ENCODE results near the gene TIE1.

The TIE1 gene

DNA sequence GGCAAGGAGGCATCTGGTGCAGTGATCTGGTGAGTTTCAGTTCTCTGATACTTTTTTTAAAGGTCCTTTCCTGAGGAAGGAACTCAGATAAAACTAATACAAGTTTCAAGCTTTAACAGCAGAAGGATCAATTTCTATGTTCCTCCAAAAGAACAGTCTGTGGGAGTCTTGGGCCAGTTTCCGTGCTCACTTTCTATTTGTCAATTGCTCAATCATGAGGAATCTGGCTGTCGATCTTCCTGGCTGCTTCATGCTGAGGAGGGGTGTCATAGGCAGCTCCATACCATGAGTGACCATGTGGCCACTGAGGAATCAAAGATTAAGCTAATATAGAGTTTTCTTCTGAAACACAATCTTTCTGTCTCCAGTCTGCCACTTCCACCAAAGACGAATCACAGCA, 42.4 kb upstream of the TIE1 start:
- no peak overlapping the region for H3K27ac ChIP-seq
- TF ChIP-seq ZFX (IDR thresholded peaks at IDR 0.05): no peak
- TF ChIP-seq, protein P1, sequence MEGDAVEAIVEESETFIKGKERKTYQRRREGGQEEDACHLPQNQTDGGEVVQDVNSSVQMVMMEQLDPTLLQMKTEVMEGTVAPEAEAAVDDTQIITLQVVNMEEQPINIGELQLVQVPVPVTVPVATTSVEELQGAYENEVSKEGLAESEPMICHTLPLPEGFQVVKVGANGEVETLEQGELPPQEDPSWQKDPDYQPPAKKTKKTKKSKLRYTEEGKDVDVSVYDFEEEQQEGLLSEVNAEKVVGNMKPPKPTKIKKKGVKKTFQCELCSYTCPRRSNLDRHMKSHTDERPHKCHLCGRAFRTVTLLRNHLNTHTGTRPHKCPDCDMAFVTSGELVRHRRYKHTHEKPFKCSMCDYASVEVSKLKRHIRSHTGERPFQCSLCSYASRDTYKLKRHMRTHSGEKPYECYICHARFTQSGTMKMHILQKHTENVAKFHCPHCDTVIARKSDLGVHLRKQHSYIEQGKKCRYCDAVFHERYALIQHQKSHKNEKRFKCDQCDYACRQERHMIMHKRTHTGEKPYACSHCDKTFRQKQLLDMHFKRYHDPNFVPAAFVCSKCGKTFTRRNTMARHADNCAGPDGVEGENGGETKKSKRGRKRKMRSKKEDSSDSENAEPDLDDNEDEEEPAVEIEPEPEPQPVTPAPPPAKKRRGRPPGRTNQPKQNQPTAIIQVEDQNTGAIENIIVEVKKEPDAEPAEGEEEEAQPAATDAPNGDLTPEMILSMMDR (conservative IDR thresholded peaks at IDR 0.05): no peak

DNA sequence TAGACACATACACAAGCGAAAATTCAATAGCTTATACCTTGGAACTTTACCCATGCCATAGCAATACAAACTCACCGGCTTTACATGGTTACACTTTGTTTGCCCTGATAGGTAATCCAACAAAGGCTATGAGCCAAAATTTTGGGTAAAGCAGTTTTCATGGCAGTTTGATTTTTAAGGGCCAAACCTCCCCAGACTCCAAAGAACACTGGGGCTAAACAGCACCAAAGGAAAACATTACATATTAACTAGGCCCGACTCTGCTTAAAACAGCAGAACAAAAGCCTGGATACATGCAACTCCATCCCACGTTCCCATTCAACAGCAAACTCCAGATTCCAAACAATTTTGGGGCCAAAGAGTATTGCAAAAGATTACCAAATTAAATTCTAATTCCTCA, 35.4 kb upstream of the TIE1 start:
- no peak overlapping the region for H3K27ac ChIP-seq
- no peak for TF ChIP-seq ZFX (IDR thresholded peaks at IDR 0.05)
- TF ChIP-seq, protein P1 (conservative IDR thresholded peaks at IDR 0.05): no peak

DNA sequence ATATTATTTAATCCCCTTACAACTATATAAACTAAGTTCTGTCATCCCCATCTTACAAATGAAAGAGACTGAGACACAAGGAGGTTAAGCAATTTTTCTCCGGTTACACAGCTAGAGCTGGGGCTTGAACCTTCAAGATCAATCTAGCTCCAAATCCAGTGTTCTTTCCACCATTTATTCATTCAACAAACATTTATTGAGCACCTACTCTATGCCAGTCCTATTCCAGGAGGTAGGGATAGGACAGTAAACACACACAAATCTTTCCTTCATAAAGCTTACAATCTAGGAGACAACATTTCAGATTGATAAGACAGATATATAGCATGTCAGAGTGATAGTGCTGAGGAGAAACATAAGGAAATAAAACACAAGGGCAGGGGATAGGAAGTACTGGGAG, 33.9 kb upstream of the TIE1 start:
- no peak for TF ChIP-seq ZFX (IDR thresholded peaks at IDR 0.05)
- TF ChIP-seq, protein P1 (conservative IDR thresholded peaks at IDR 0.05): no peak
- no peak overlapping the region for H3K27ac ChIP-seq

DNA sequence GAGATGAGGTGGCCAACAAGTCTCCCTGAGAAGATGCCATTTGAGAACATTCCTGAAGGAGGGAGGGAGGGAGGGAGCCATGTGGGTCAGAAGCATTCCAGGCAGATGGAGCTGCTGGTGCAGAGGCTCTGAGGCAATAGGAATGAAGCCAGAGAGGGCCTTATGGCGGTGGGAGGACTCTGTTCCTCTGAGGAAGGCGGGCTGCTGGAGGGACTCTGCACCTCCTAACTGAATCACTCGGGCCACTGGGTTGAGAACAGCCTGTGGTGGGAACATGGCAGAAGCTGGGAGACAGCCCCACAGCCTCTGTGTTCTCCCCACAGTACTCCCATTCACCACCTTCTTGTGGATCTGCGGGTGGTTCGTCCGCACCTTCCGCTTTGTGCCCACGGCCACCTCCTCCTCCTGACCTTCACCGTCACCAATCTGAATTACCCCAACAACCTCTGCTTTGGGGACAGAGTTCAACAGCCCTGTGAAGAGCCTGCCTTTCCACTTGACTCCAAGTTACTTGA, 33.4 kb upstream of the TIE1 start:
- no peak overlapping the region for H3K27ac ChIP-seq
- TF ChIP-seq, protein P1 (conservative IDR thresholded peaks at IDR 0.05): no peak
- no peak for TF ChIP-seq ZFX (IDR thresholded peaks at IDR 0.05)

DNA sequence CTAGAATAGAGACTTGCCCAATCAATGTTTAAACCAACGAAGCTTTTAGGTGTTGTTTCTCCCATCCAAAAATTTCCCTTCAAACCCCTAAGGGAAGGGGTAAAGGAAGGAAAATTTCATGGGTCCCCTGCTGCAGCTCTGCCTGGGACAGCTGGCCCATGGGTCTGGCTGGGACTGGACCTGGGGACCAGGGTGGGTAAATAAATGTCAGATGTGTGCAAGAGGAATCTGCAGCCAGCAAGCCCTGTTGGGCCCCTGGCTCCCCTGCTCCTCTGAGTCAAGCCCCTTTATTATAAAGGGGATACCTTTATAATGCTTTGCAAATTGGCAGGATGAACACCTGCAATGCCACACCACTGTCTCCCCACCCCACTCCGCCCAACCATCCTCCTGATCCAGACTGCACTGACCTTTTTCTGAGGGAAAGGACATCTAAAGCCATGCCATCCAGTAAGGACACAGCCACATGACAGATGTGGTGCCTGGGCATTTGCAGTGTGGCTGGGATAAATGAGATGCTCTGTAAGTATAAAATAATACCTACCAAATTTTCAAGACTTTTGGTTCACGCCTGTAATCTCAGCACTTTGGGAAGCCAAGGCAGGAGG, 32.9 kb upstream of the TIE1 start:
- TF ChIP-seq, protein P1 (conservative IDR thresholded peaks at IDR 0.05): no peak
- no peak for TF ChIP-seq ZFX (IDR thresholded peaks at IDR 0.05)
- H3K27ac ChIP-seq: no peak overlapping the region

DNA sequence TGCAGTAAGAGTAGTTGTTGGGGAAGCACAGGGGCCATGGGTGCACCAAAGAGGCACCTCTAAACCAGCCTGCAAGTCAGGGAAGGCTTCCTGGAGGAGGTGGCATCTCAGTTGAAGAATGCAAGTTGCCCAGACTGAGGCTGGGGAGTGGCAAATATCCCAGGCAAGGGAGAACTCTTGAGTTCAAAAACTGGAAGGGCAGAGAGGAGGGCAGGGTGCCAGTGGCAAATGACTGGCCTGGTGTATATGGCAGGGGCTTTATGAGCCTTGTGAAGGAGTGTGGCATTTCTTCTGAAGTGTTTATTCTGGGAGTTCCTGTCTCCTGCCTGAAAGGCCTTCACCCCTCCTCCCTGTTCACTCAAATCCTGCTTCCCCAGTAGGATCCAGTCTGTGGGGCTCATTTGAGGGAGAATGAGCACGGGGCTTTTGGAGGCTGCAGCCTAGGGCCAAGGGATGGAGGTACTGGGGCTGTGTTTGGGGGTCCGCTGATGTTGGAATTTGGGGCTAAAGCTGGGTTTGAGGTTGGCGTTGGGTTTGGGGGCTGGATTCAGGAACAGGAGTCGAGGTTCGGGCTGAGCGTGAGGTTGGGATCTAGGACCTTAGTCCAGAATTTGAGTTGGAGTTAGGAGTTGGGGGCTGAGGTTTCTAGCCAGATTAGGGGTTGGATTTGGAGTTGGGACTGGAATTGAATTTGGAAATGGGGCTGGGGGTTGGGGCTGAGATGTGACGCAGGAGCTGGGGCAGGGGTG, 31.0 kb upstream of the TIE1 start, which contains the start of gene TMEM125:
TSS of gene TMEM125 (plus strand) at position 357 of the 749 bp plus-strand sequence. CDS start 2,740 bp downstream, outside the sequence.
- H3K27ac ChIP-seq: peak within 1 kb of the TSS; percentile 75
- TF ChIP-seq, protein P1 (conservative IDR thresholded peaks at IDR 0.05): no peak
- TF ChIP-seq ZFX (IDR thresholded peaks at IDR 0.05): no peak

DNA sequence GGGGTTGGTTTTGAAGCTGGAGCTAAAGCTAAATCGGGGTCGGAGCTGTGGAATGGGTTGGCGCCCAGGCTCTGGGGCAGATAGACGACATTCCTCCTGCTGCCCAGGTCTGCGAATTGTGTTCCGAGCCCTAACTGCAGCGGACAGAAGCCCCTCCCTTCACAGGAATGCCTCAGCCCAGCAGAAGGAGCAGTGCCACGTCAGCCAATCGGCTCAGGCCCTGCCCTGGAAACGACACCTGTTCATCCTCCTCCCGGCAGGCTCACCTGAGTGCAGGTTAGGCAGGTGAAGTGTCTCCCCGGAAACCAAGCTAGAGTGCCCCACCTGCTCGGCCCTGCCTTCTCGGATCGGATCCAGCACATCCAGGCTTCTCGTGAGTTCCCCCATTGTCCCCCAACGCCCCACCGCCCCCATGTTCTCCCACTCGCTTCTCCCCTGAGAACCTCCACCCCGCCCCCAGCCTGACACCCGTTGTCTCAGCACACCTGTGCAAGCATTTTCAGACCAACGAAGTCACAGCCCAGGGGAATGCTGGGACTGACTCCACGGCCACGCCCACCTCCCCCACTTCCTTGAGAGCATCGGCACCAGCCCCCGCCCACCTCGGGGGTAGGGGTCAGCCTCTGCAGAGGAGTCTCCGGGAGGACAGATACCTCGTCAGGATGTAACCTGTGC, 30.2 kb upstream of the TIE1 start:
- H3K27ac ChIP-seq: peak overlapping the region; percentile 75
- TF ChIP-seq, protein P1 (conservative IDR thresholded peaks at IDR 0.05): no peak
- no peak for TF ChIP-seq ZFX (IDR thresholded peaks at IDR 0.05)

Data from C4-2B (cell line).